GM12864 (cell line): ENCODE results near the gene DGKH.

ENCODE experiments used
- DNase-seq: peaks from one replicate; pipeline ENCODE4 v3.0.0-alpha.2; 2011; ENCODE audit warnings: low read depth
- H3K4me3 ChIP-seq: 2 replicates; pipeline ENCODE4 v1.5.1; 2011; ENCODE audit warnings: mild to moderate bottlenecking, low read depth, low read length, control low read depth
- TF ChIP-seq, protein P1 (sequence below): IDR thresholded peaks from 2 replicates; pipeline ENCODE4 v1.5.1; 2011; ENCODE audit warnings: low read depth, mild to moderate bottlenecking, moderate library complexity, low read length, control low read depth, inconsistent platforms; ENCODE audit errors: missing control alignments

The DGKH gene

DNA sequence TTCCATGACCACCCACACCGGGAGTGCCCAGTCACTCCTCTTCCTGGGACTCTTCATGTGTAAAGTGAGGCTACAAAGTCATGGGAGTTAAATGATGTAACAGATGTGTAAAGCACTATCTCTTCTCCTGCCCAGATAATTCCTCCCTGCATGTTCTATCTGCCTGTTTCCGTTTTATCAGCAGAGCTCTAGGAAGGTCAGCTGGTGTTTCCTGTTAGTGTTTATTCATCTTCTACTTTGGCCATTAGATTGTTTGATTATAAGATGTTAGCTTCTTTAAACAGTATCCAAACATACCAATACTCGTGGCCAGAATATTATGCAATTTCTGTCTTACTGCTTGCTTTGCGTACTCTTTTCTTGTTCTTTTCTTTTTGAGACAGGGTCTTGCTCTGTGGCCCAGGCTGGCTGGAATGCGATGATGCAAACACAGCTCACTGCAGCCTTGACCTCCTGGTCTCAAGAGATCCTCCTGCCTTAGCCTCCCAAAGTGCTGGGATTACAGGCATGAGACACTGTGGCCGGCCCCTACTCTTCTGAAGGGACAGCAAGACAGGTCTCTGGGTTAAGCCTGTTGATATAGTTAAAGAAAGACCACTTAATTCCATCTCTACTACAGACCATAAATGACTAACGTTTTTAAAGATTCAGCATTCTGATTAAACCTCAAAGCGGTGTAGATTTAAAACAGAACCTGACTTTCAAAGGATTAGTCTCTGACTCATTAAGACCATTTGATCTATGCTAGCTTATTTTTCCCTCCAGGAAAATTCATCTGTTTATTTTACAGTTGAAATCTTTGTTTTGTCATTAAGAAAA lies 126.1 kb downstream of the DGKH start:
- DNase-seq, result no peak
- TF ChIP-seq, protein P1, sequence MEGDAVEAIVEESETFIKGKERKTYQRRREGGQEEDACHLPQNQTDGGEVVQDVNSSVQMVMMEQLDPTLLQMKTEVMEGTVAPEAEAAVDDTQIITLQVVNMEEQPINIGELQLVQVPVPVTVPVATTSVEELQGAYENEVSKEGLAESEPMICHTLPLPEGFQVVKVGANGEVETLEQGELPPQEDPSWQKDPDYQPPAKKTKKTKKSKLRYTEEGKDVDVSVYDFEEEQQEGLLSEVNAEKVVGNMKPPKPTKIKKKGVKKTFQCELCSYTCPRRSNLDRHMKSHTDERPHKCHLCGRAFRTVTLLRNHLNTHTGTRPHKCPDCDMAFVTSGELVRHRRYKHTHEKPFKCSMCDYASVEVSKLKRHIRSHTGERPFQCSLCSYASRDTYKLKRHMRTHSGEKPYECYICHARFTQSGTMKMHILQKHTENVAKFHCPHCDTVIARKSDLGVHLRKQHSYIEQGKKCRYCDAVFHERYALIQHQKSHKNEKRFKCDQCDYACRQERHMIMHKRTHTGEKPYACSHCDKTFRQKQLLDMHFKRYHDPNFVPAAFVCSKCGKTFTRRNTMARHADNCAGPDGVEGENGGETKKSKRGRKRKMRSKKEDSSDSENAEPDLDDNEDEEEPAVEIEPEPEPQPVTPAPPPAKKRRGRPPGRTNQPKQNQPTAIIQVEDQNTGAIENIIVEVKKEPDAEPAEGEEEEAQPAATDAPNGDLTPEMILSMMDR, result no peak
- H3K4me3 ChIP-seq, result no peak overlapping the region

DNA sequence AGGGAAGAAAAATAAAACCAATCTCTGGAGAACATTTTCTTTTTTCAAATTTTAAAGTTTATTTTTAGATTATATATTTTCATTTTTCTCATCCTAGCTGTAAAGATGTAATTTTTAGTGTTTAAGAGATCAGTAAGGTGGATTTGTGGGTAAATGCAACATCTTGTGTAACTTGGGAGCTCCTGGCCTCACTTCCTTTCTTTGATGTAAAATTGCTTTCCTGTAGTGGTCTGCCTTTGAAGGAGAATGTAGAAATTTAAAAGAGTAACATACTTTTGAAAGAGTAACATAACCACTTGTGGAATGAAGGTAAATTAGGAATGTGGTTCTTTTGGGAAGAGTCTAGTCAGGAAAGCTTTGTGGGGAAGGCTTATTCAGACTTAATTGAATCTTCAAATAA lies 127.8 kb downstream of the DGKH start:
- no peak for DNase-seq
- H3K4me3 ChIP-seq, result no peak overlapping the region
- TF ChIP-seq, protein P1, result no peak

DNA sequence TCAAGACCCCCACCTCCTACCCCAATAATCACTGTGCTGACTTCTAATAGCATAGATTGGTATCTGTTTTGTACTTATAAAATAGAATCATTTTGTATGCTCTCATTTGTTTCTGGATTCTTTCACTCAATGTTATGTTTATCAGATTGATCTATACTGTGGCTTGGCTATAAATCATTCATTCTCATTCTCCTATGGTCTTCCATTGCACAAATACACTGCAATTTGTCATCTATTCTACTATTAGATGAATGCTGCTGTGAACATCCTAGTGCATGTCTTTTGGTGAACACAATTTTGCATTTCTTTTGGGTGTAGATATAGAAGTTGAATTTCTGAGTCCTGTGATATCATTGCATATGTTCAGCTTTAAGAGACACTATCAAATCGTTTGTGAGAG lies 128.7 kb downstream of the DGKH start:
- no peak overlapping the region for H3K4me3 ChIP-seq
- DNase-seq, result no peak
- TF ChIP-seq, protein P1, result no peak

DNA sequence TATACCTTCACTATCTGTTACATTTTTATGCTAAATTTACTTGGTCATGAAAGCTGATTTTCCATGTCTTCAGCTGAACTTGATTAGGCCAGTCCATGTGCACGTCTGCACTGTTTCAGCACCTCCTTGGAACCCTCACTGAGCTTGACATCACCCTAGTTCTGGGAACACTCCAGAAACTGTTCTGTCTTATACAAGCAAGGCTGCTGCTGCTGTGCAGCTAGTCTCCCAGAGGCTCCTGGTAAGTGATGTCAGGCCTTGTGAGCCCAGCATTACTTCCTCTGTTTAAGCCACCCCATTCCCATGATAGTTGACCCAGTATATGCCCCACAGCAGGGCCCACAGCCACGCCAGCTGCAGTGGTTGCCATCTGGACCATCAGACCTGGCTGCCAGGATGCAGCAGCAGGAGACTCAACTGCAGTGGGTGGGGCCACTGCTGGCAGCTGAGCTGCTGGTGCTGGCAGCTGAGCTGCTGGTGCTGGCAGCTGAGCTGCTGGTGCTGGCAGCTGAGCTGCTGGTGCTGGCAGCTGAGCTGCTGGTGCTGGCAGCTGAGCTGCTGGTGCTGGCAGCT lies 133.0 kb downstream of the DGKH start:
- DNase-seq, result no peak
- no peak overlapping the region for H3K4me3 ChIP-seq
- TF ChIP-seq, protein P1, result no peak

DNA sequence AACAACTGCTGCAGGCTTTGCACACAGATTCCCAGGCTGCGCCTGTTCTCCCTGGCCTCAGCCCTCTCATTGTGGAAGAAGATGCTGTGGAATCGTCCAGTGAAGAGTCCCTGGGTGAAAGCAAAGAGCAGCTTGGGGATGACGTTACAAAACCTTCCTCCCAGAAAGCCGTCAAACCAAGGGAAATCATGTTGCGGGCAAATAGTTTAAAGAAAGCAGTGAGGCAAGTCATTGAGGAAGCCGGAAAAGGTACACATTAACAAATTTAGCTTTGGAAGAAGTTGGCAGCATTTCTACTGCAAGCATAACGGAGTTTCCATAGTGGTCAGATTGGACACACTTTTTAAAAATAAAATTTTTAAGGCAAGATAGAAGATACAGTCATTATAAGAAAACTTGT lies 140.6 kb downstream of the DGKH start:
- H3K4me3 ChIP-seq, result no peak overlapping the region
- TF ChIP-seq, protein P1, result no peak
- DNase-seq, result no peak

DNA sequence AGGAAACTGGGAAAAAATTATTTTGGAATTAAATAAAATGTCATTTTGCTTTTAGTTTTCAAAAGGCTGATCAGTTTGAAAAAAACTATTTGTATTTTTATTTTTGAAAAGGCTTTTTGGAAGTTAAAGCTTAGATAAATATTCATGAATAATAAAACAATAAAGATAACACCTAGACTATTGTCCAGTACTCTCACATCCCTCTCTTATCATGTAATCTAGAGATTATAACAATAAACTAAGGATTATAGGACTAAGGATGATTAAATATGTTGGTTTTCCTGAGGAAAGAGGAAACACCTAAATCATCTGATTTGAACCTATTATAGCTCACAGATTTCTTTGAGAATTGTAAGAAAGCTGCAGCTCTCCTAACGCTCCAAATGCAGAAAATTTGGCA lies 142.1 kb downstream of the DGKH start:
- no peak for DNase-seq
- TF ChIP-seq, protein P1, result no peak
- no peak overlapping the region for H3K4me3 ChIP-seq
